SH-SY5Y (cell line): Measurements from ENCODE around the gene AQP5.

Source experiments
- GATA2 ChIP-seq: IDR thresholded peaks from 2 replicates; pipeline ENCODE4 v1.6.1; 2011; ENCODE audit warnings: mild to moderate bottlenecking, low read depth, low read length
- GATA3 ChIP-seq: IDR thresholded peaks from 2 replicates; pipeline ENCODE4 v1.6.1; 2011; ENCODE audit warnings: low read depth, mild to moderate bottlenecking, low read length, moderate library complexity

DNA sequence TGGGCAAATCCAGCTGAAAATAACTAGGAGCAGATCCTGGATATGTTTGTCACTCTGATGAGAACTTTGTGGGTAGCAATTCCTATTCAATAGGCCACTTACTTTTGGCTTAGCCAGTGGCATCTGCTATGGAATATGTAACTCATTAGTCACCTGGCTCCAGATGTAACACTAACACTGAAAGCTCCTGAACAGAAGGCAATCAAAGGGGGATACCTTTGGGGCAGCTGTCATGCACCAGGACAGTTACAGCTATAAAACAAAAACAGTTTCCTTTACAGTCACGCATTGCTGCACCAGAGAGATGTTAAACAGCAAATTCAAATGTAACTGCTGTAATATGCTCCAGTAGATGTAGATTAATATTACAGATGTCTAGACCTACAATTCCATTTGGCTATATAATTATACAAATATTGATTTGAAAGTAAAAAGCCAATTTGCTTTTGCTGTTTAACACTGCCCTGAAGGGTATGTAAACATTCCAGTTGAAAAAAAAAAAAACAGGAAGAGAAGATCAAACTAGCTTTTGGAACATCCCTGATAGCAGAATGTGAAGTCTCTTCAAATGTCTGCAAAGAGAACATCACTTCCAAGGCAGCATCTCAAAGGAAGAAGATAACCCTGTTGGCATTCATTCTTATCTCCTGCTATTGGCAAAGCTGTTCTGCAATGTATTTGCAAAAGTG is 45.2 kb downstream of the AQP5 start:
- TF ChIP-seq GATA3 (no peak), GATA2 (no peak)
